Measurements from ENCODE around the gene RNF34.

RNF34 gene

GRCh38 chr12:121467638-121468498 is 68.0 kb downstream of the RNF34 start:
- DNase-seq = no peak

- DNase-seq = no peak
Measured at GRCh38 chr12:121468499-121468801, 68.5 kb downstream of the RNF34 start.

DNA sequence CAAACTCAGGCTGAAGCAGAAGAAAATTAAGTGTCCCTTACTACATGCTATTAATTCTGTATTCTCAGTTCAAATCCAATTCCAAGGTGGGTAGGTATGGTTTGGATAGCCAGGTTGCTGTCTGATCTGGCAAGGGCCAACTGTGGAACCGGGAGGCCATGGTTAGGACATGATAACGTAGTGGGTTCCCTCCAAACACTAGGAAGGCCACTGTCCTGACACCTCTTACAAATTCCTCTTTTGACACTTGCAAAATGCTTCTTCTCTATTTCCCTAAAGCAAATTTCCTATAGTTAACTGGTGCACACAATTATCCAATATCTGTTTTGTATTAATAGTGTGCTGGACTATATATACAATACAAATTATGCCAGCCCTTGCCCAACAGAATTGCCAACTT is 70.8 kb downstream of the RNF34 start:
- DNase-seq = no peak

DNA sequence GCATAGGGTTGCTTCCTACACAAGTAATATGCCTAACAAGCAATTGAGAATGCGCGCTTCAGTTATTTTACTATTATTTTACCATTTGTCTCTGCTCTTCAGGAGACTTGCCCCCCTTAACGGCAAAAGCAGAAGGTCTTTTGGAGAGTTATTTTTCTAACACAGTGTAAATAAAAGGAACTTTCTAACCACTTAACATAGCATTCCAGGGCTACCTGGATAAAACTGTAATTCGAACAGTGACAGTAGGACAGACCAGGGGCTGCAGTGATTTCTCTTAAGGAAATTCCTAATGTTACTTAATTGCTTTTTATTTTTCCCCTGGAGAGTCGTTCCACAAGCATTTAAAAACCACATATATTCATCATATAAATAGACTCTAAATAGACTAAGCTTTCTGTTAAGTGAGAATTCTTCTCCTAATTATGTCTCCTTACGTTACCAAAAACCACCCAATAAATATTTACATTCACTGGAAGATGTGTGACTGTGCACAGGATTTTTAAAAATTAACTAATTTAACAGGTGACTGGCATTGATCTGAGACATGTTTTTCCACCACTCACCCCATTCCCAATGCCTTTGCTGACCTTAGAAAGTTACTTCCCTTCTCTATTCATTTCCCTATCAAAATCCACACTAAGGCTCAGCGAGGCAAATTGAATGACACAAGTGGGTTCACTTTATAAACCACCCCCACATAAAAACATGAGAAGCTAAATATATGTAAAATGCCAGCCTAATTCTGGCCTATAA is 72.4 kb downstream of the RNF34 start:
- DNase-seq = no peak
